H9 (cell line): Measurements from ENCODE around the gene CHCHD6. TPM values are rescaled to one million over a fixed set of nuclear protein-coding genes. Genes with fewer than 3 reads are reported as not detected.

Source experiments
- DNase-seq: peaks from one replicate; pipeline ENCODE4 v3.0.0-alpha.2; 2017
- H2AFZ ChIP-seq: one replicate; pipeline ENCODE4 v1.6.1; 2013; ENCODE audit warnings: mild to moderate bottlenecking, low read length, control low read depth, moderate library complexity
- H2AK5ac ChIP-seq: 2 replicates; pipeline ENCODE4 v1.6.1; 2013; ENCODE audit warnings: low read length, control low read depth, mixed read lengths; ENCODE audit not compliant: insufficient read length
- H2BK120ac ChIP-seq: one replicate; pipeline ENCODE4 v1.6.1; 2013; ENCODE audit warnings: low read depth, mild to moderate bottlenecking, low read length, control low read depth, inconsistent platforms; ENCODE audit not compliant: poor library complexity, severe bottlenecking
- H2BK12ac ChIP-seq: 2 replicates; pipeline ENCODE4 v1.6.1; 2013; ENCODE audit warnings: low read length, control low read depth, mixed read lengths, low read depth; ENCODE audit not compliant: insufficient read length
- H2BK15ac ChIP-seq: 2 replicates; pipeline ENCODE4 v1.6.1; 2013; ENCODE audit warnings: low read depth, low read length, control low read depth
- H2BK20ac ChIP-seq: one replicate; pipeline ENCODE4 v1.6.1; 2013; ENCODE audit warnings: low read depth, mild to moderate bottlenecking, low read length, control low read depth, inconsistent platforms; ENCODE audit not compliant: poor library complexity, severe bottlenecking
- H2BK5ac ChIP-seq: 2 replicates; pipeline ENCODE4 v1.6.1; 2013; ENCODE audit warnings: low read length, control low read depth, mixed read lengths; ENCODE audit not compliant: insufficient read length
- H3K14ac ChIP-seq: 2 replicates; pipeline ENCODE4 v1.6.1; 2013; ENCODE audit warnings: low read length, control low read depth; ENCODE audit not compliant: insufficient read depth
- H3K18ac ChIP-seq: 2 replicates; pipeline ENCODE4 v1.6.1; 2013; ENCODE audit warnings: low read depth, mild to moderate bottlenecking, mixed read lengths, low read length, control low read depth; ENCODE audit not compliant: insufficient read length
- H3K23ac ChIP-seq: 2 replicates; pipeline ENCODE4 v1.6.1; 2013; ENCODE audit warnings: low read length, control low read depth, mixed read lengths, low read depth; ENCODE audit not compliant: insufficient read length
- H3K23me2 ChIP-seq: 2 replicates; pipeline ENCODE4 v1.6.1; 2013; ENCODE audit warnings: low read depth, mild to moderate bottlenecking, mixed read lengths, low read length, control low read depth; ENCODE audit not compliant: insufficient read length, poor library complexity, severe bottlenecking
- H3K27ac ChIP-seq: 2 replicates; pipeline ENCODE4 v1.5.1; 2013; ENCODE audit warnings: low read length, control low read depth, mixed read lengths, low read depth; ENCODE audit not compliant: insufficient read length
- H3K27me3 ChIP-seq: 2 replicates; pipeline ENCODE4 v1.6.1; 2013; ENCODE audit warnings: low read length, control low read depth, inconsistent platforms; ENCODE audit not compliant: insufficient read depth
- H3K4ac ChIP-seq: 2 replicates; pipeline ENCODE4 v1.6.1; 2013; ENCODE audit warnings: low read depth, mild to moderate bottlenecking, control low read depth, inconsistent platforms, low read length, moderate library complexity
- H3K4me1 ChIP-seq: 2 replicates; pipeline ENCODE4 v1.6.1; 2013; ENCODE audit warnings: low read length, control low read depth, inconsistent platforms; ENCODE audit not compliant: insufficient read depth
- H3K4me2 ChIP-seq: 2 replicates; pipeline ENCODE4 v1.6.1; 2013; ENCODE audit warnings: low read length, control low read depth, mixed read lengths; ENCODE audit not compliant: insufficient read length, insufficient read depth
- H3K56ac ChIP-seq: 2 replicates; pipeline ENCODE4 v1.6.1; 2013; ENCODE audit warnings: low read depth, mild to moderate bottlenecking, mixed read lengths, low read length, control low read depth; ENCODE audit not compliant: insufficient read length
- H3K79me1 ChIP-seq: 2 replicates; pipeline ENCODE4 v1.6.1; 2013; ENCODE audit warnings: low read depth, mild to moderate bottlenecking, moderate library complexity, low read length, control low read depth, inconsistent platforms; ENCODE audit not compliant: insufficient read depth, poor library complexity, severe bottlenecking
- H3K79me2 ChIP-seq: 2 replicates; pipeline ENCODE4 v1.6.1; 2013; ENCODE audit warnings: low read length, control low read depth, inconsistent platforms; ENCODE audit not compliant: insufficient read depth
- H3K9ac ChIP-seq: 2 replicates; pipeline ENCODE4 v1.6.1; 2013; ENCODE audit warnings: low read length, control low read depth, mixed read lengths; ENCODE audit not compliant: insufficient read length; ENCODE audit errors: extremely low read depth
- H3K9me3 ChIP-seq: one replicate; pipeline ENCODE4 v1.6.1; 2013; ENCODE audit warnings: low read depth, low read length, inconsistent platforms; ENCODE audit not compliant: control insufficient read depth
- H3T11ph ChIP-seq: one replicate; pipeline ENCODE4 v1.6.1; 2013; ENCODE audit warnings: mild to moderate bottlenecking, low read length, control low read depth, inconsistent platforms
- H4K20me1 ChIP-seq: one replicate; pipeline ENCODE4 v1.6.1; 2013; ENCODE audit not compliant: control insufficient read depth, insufficient read length, insufficient read depth
- H4K5ac ChIP-seq: 2 replicates; pipeline ENCODE4 v1.6.1; 2013; ENCODE audit warnings: low read depth, mild to moderate bottlenecking, mixed read lengths, low read length, control low read depth; ENCODE audit not compliant: insufficient read length
- H4K8ac ChIP-seq: replicated peaks from 2 replicates; pipeline ENCODE4 v1.6.1; 2013; ENCODE audit warnings: low read length, control low read depth, mixed read lengths, low read depth; ENCODE audit not compliant: insufficient read length
- H4K91ac ChIP-seq: 2 replicates; pipeline ENCODE4 v1.6.1; 2013; ENCODE audit warnings: low read depth, mild to moderate bottlenecking, moderate library complexity, mixed read lengths, low read length, control low read depth; ENCODE audit not compliant: insufficient read length
- H3K27ac Mint-ChIP-seq, 3 experiments: 2 replicates in 2 of 3; 3 replicates in 1 of 3; pipeline ENCODE4 v1.8.0; 2020 to 2021; ENCODE audit warnings: mixed read lengths in 3 of 3, mild to moderate bottlenecking in 1 of 3, moderate library complexity in 1 of 3
- H3K27me3 Mint-ChIP-seq: 2 replicates; pipeline ENCODE4 v1.8.0; 2021; ENCODE audit warnings: low read depth, mild to moderate bottlenecking, moderate library complexity, mixed read lengths
- H3K36me3 Mint-ChIP-seq, 3 experiments: 2 replicates in 2 of 3; 3 replicates in 1 of 3; pipeline ENCODE4 v1.8.0; 2020 to 2021; ENCODE audit warnings: low read depth in 3 of 3, mixed read lengths in 3 of 3; ENCODE audit not compliant: insufficient read depth in 1 of 3
- H3K4me1 Mint-ChIP-seq, 2 experiments: 2 replicates each; pipeline ENCODE4 v1.8.0; 2020; ENCODE audit warnings: mixed read lengths in 2 of 2
- H3K4me3 Mint-ChIP-seq, 2 experiments: 2 replicates in 1 of 2; 3 replicates in 1 of 2; pipeline ENCODE4 v1.8.0; 2020 to 2021; ENCODE audit warnings: mild to moderate bottlenecking in 2 of 2, mixed read lengths in 2 of 2, moderate library complexity in 1 of 2
- H3K9me3 Mint-ChIP-seq, 2 experiments: 2 replicates in 1 of 2; 3 replicates in 1 of 2; pipeline ENCODE4 v1.8.0; 2020; ENCODE audit warnings: mild to moderate bottlenecking in 2 of 2, mixed read lengths in 2 of 2, moderate library complexity in 1 of 2
- CTCF ChIP-seq: fragments of 200-600 bp; sonication (generic); conservative IDR thresholded peaks from 3 replicates; pipeline ENCODE4 v1.8.0; 2021; ENCODE audit warnings: antibody characterized with exemption, mild to moderate bottlenecking
- WGBS: extraction: QIAGEN DNeasy Blood & Tissue Kit; methylation state at CpG from one replicate; pipeline ENCODE4 v1.1.7; 2013; ENCODE audit warnings: missing lambda C conversion rate, low lambda C conversion rate, mixed read lengths; ENCODE audit not compliant: insufficient read length; ENCODE audit errors: extremely low coverage; 5-methylcytosine and 5-hydroxymethylcytosine counted together
- total RNA-seq: library from RNA; stranded (reverse); gene quantifications from 2 replicates; pipeline ENCODE4 v1.2.1, GENCODE V29; 2021

Gene CHCHD6
- total RNA-seq, 1 experiment from 2014 or later: 34.2 TPM

GRCh38 chr3:126991366-126992200 is 287.5 kb downstream of the CHCHD6 start:
- Histone ChIP-seq H2BK15ac (no peak overlapping the region), H4K8ac (no peak overlapping the region), H2BK5ac (no peak overlapping the region), H2BK120ac (no peak overlapping the region), H2AFZ (no peak overlapping the region), H4K20me1 (no peaks in the 10 kb centered on the region), H4K91ac (no peak overlapping the region), H2BK20ac (no peak overlapping the region), H2AK5ac (no peak overlapping the region), H3K18ac (no peak overlapping the region), H3T11ph (no peak overlapping the region), H2BK12ac (no peak overlapping the region), H3K14ac (no peak overlapping the region; the same call in 1 of the 2 replicates), H3K9me3 (no peaks in the 10 kb centered on the region), H4K5ac (no peak overlapping the region), H3K56ac (no peak overlapping the region), H3K79me1 (no peaks in the 10 kb centered on the region), H3K23ac (no peak overlapping the region), H3K4me2 (no peak overlapping the region), H3K79me2 (peaks cover 4% of the 10 kb centered on the region; the same call in 1 of the 2 replicates), H3K27me3 (no peaks in the 10 kb centered on the region), H3K9ac (no peak overlapping the region), H3K4me1 (no peaks in the 10 kb centered on the region), H3K4ac (no peak overlapping the region), H3K23me2 (no peaks in the 10 kb centered on the region), H3K27ac (no peak overlapping the region)
- Mint-ChIP-seq H3K4me1 (peaks cover 5 to 7% of the 10 kb centered on the region in 2 experiments), H3K9me3 (no peaks in the 10 kb centered on the region), H3K27me3 (no peaks in the 10 kb centered on the region), H3K4me3 (no peak overlapping the region), H3K27ac (0 out of 7 replicates have a peak overlapping the region, but pooled peaks of 1 of the 3 experiments have one; percentile 60), H3K36me3 (peaks cover 4 to 19% (median 19%) of the 10 kb centered on the region in 3 experiments; a peak in 6 of 7 replicates)
- TF ChIP-seq CTCF: no peak
- no CpG with 5 or more reads among the region's 24 CpGs for WGBS
- DNase-seq: no peak
